Osteocyte (in vitro differentiated cells): ENCODE results near the gene CHRDL2. TPM values are rescaled to one million over a fixed set of nuclear protein-coding genes. Genes with fewer than 3 reads are reported as not detected.

Experiments used
- DNase-seq: peaks from one replicate; pipeline ENCODE4 v3.0.0; 2021; ENCODE audit warnings: mixed read lengths; ENCODE audit not compliant: unreplicated experiment; ENCODE audit errors: extremely low spot score
- H3K27ac Mint-ChIP-seq: one replicate; pipeline ENCODE4 v1.8.0; 2021; ENCODE audit warnings: mild to moderate bottlenecking, mixed read lengths; ENCODE audit not compliant: unreplicated experiment
- H3K27me3 Mint-ChIP-seq: one replicate; pipeline ENCODE4 v1.8.0; 2021; ENCODE audit warnings: mixed read lengths; ENCODE audit not compliant: unreplicated experiment
- H3K36me3 Mint-ChIP-seq: one replicate; pipeline ENCODE4 v1.8.0; 2021; ENCODE audit warnings: mixed read lengths; ENCODE audit not compliant: unreplicated experiment
- H3K4me1 Mint-ChIP-seq: one replicate; pipeline ENCODE4 v1.8.0; 2021; ENCODE audit warnings: mixed read lengths; ENCODE audit not compliant: unreplicated experiment
- H3K4me3 Mint-ChIP-seq: one replicate; pipeline ENCODE4 v1.8.0; 2021; ENCODE audit warnings: mild to moderate bottlenecking, moderate library complexity, mixed read lengths; ENCODE audit not compliant: unreplicated experiment
- H3K9me3 Mint-ChIP-seq: one replicate; pipeline ENCODE4 v1.8.0; 2021; ENCODE audit warnings: mixed read lengths; ENCODE audit not compliant: unreplicated experiment
- total RNA-seq: library from RNA; stranded (reverse); gene quantifications from 2 replicates; pipeline ENCODE4 v1.2.1, GENCODE V29; 2021
- TF ChIP-seq, protein P1 (sequence below): fragments of 200-600 bp; sonication (generic); IDR thresholded peaks from 2 replicates; pipeline ENCODE4 v1.5.0; 2021; ENCODE audit warnings: antibody characterized with exemption, mild to moderate bottlenecking, moderate library complexity

The CHRDL2 gene
- total RNA-seq, 1 donor from 2014 or later, result not detected

DNA sequence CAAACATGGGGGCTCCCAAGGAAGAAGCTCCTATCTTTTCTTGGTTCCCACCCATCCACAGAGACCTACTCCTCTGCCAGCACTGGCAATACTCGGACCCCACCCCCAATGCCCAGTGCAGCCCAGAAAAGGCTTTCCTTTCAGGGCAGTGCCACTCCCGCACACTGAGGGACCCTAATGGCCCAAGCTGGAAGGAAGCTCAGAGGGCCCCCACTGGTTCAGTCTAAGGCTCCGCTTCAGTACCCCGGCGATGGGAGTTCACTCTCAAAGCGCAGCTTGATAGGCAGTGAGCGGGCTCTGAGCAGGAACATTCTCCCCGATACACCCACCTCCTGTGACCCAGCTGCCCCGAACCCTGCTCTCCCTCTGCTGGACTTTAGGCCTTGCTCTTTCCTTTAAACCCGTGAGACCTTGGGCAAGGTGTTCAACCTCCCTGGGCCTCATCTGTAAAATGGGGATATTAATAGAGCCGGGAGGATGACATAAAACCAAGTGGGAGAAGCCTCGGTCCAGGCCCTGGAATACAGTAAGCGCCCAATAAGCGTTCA, 48.4 kb downstream of the CHRDL2 start:
- DNase-seq, result no peak
- H3K9me3 Mint-ChIP-seq, result no peaks in the 10 kb centered on the region
- TF ChIP-seq, protein P1, sequence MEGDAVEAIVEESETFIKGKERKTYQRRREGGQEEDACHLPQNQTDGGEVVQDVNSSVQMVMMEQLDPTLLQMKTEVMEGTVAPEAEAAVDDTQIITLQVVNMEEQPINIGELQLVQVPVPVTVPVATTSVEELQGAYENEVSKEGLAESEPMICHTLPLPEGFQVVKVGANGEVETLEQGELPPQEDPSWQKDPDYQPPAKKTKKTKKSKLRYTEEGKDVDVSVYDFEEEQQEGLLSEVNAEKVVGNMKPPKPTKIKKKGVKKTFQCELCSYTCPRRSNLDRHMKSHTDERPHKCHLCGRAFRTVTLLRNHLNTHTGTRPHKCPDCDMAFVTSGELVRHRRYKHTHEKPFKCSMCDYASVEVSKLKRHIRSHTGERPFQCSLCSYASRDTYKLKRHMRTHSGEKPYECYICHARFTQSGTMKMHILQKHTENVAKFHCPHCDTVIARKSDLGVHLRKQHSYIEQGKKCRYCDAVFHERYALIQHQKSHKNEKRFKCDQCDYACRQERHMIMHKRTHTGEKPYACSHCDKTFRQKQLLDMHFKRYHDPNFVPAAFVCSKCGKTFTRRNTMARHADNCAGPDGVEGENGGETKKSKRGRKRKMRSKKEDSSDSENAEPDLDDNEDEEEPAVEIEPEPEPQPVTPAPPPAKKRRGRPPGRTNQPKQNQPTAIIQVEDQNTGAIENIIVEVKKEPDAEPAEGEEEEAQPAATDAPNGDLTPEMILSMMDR, result no peak
- H3K27me3 Mint-ChIP-seq, result no peaks in the 10 kb centered on the region
- H3K36me3 Mint-ChIP-seq, result no peaks in the 10 kb centered on the region
- H3K4me3 Mint-ChIP-seq, result peak overlapping the region; percentile 29
- H3K4me1 Mint-ChIP-seq, result peaks cover 15% of the 10 kb centered on the region
- no peak overlapping the region for H3K27ac Mint-ChIP-seq

DNA sequence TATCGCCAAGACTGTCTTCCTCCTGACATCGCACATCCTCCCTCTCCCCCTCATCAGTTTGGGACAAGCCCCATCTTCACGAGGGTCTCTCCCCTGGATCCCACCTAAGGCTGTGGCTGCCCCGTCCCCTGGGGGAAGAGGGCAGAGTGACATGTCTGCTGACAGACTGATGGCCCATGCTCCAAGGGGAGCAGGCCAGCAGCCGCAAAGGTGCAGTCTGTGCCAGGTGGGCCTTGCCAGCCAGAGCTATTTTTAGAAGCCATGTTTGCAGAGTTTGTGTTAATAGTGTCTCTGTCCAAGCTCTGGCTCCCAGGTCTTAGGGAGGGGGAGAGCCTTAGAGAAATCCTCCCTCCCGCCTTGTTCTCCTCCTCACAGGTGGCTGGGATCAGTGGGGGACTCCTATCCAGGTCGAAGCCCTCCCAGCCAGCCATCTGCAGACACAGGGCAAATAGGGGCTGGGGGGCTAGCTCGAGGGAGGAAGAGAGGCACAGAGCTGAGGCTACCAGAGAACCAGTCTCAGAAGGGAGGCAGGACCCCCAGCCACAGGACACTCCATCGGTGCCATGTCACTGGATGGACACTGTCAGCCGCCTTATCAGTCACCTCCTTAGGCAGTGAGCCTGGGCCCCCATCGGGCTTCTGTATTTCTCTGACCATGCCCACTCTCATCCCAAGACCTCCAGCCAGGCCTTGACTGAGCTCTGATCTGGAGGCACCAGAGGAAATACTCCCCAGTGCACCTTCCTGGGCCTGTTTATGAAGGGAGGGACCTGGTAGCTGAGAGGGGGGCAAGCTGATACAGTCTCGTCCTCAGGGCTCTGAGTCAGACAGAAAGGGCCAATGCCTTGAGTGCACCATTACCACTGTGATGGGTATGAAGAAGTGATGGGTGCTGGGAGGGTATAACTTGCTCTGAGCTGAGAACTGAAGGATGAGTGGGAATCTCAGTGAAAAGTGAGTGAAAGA, 49.3 kb downstream of the CHRDL2 start:
- no peaks in the 10 kb centered on the region for H3K9me3 Mint-ChIP-seq
- H3K27me3 Mint-ChIP-seq, result no peaks in the 10 kb centered on the region
- H3K4me3 Mint-ChIP-seq, result no peak overlapping the region
- no peaks in the 10 kb centered on the region for H3K36me3 Mint-ChIP-seq
- no peak overlapping the region for H3K27ac Mint-ChIP-seq
- TF ChIP-seq, protein P1, result no peak
- peaks cover 10% of the 10 kb centered on the region for H3K4me1 Mint-ChIP-seq
- no peak for DNase-seq

DNA sequence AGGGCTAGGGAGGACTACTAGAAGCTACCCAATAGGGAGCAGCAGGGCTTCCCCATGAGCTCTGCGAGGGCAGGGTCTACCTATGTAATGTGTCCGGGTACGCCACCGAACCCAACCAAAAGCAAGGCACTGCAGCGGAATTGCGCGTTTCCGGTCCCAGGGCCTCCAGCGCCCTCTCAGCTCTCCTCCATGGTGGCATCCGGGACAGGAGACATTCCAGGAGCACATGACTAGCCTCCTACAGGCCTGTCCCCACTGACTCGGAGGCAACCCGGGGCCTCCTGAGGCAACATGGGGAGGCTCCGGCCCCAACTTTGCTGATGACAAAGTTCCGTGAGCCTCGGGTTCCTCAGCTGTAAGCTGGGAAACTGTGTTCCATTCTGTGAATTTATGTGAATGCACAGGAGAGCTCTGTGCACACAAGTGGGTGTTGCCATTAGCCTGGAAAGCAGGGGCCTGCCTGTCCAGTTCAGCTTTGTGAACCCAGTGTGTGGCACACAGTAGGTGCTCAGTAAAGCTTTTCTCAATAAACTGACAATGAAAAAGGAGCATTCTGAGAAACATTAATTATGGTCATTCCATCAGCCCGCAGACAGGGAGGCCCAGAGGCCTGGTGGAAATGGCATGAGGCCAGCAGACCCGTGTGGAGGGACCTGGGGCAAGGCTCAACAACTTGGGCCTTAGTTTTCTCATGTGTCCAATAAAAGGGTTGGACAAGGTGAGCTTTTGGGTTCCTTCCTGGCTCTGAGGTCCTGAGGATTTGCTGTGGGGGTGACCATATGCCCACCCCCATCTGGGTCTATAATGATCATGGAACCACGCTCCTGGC, 50.3 kb downstream of the CHRDL2 start:
- Mint-ChIP-seq H3K36me3 (no peaks in the 10 kb centered on the region), H3K4me1 (peaks cover 8% of the 10 kb centered on the region), H3K27ac (no peak overlapping the region), H3K4me3 (no peak overlapping the region), H3K27me3 (no peaks in the 10 kb centered on the region), H3K9me3 (no peaks in the 10 kb centered on the region)
- TF ChIP-seq, protein P1, result no peak
- DNase-seq, result no peak

DNA sequence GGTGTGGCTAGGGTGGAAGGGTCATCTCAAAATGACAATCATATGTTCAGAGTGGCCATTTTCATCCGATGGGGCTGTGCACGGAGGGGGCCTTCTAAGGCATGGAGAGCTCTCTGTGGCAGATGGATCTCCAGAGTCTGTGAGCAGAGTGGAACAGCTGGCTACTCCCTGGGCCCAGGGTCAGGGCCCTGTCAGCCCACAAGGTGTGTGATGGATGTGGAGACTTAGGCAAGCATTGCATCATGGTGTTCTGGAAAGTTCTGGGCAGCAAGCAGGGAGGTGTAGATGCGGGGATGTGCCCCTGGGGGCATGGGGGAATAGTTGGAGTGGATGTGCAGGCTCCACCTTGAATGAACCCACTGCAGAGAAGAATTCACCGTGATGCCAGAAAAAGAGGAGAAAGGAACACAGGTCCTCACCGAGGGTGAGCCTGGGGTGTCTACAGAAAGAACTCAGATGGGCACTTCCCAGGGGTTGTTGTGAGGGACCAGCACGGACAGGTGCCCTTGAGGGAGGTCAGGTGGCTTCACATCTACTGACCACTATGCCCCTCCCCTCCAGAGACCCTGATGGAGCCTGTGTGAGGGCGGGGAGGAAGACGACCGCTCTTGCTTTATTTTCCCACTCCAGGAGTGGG, 51.1 kb downstream of the CHRDL2 start:
- no peak overlapping the region for H3K4me3 Mint-ChIP-seq
- TF ChIP-seq, protein P1, result no peak
- no peaks in the 10 kb centered on the region for H3K9me3 Mint-ChIP-seq
- no peak overlapping the region for H3K27ac Mint-ChIP-seq
- no peaks in the 10 kb centered on the region for H3K36me3 Mint-ChIP-seq
- DNase-seq, result peak; percentile 79
- H3K4me1 Mint-ChIP-seq, result peaks cover 8% of the 10 kb centered on the region
- no peaks in the 10 kb centered on the region for H3K27me3 Mint-ChIP-seq
